ENCODE data around the gene LGALS12. TPM values are rescaled to one million over a fixed set of nuclear protein-coding genes. Genes with fewer than 3 reads are reported as not detected.

Gene LGALS12
- polyA plus RNA-seq, 2 of the 4 experiments (the other 2 are of a cell fraction), result not detected

DNA sequence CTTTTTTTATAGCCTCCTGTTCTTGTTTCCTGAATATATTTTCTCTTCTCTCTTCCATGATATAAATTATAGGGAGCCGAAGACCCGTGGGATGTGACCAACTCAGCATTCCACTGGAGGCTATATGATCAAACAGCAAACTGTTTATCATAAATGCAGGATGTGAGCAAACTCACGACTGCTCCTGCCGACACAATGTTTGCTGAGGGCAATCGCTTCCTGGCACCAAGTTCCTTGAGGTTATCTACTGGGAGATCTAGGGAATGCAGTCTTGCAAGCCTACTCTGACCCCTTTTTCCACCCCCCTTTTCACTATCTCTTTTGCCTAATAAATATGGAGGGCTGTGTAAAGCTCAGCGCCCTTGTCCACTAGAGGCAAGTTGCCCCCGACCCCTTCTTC lies 17.3 kb downstream of the LGALS12 start:
- peak in 1 of 2 experiments; percentile 50; a peak in 2 of 6 replicates for ATAC-seq
- peak overlapping the region; percentile 14 to 25; a peak in 2 of 6 replicates for H3K27ac ChIP-seq
- POLR2A ChIA-PET, result no interaction called here
- CTCF ChIA-PET, result interaction anchor here (2.3 kb wide), 1 partner anchor 43 kb away, joined by 7 read pairs; no protein-coding TSS in a partner anchor
- H3K4me3 ChIP-seq, result no peak overlapping the region
- 27% methylated on average over 7 of the region's 7 CpGs for WGBS (ENCODE audit: missing lambda C conversion rate)
- DNase-seq (ENCODE audit: low read depth in 1 of 2, low spot score in 1 of 2), result peak in 1 of 2 experiments; percentile 55
- peaks cover 10% of the 10 kb centered on the region for H3K4me1 ChIP-seq
- 0 out of 3 replicates have a peak overlapping the region, but pooled peaks have one; percentile 11 for H3K4me2 ChIP-seq
- FAIRE-seq, result no peak
- peaks cover 14% of the 10 kb centered on the region for H3K9me3 ChIP-seq
- TF ChIP-seq, protein P1, sequence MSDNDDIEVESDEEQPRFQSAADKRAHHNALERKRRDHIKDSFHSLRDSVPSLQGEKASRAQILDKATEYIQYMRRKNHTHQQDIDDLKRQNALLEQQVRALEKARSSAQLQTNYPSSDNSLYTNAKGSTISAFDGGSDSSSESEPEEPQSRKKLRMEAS (IDR thresholded peaks at IDR 0.05), result 0 out of 2 replicates have a peak, but pooled peaks have one; percentile 14
- TF ChIP-seq, protein P2, sequence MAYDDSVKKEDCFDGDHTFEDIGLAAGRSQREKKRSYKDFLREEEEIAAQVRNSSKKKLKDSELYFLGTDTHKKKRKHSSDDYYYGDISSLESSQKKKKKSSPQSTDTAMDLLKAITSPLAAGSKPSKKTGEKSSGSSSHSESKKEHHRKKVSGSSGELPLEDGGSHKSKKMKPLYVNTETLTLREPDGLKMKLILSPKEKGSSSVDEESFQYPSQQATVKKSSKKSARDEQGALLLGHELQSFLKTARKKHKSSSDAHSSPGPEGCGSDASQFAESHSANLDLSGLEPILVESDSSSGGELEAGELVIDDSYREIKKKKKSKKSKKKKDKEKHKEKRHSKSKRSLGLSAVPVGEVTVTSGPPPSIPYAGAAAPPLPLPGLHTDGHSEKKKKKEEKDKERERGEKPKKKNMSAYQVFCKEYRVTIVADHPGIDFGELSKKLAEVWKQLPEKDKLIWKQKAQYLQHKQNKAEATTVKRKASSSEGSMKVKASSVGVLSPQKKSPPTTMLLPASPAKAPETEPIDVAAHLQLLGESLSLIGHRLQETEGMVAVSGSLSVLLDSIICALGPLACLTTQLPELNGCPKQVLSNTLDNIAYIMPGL (CRISPR knock-in tag; IDR thresholded peaks at IDR 0.05; ENCODE audit: borderline replicate concordance), result no peak
- TF ChIP-seq GATA3 (IDR thresholded peaks at IDR 0.05; ENCODE audit: borderline replicate concordance), result peak; percentile 83
- no peak for TF ChIP-seq FOSL2 (IDR thresholded peaks at IDR 0.05)
- TF ChIP-seq FOSL2 (CRISPR knock-in tag; IDR thresholded peaks at IDR 0.05), result 0 out of 2 replicates have a peak, but pooled peaks have one; percentile 4

DNA sequence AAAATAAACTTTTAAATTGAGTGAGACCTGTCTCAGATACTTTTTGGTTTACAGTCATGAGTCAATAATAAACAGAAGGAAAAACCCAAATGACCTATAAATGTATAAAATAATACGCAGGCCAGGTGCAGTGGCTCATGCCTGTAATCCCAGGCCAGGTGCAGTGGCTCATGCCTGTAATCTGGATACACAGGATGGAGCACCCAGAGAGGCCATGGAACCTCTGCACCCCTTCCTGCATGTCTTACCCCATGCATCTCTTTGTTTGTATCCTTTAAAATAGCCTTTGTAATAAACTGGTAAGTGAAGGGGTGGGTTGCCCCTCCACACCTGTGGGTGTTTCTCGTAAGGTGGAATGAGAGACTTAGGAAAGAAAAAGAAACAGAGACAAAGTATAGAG lies 21.8 kb downstream of the LGALS12 start:
- no peak overlapping the region for H3K4me3 ChIP-seq
- ChIA-PET POLR2A (no interaction called here), CTCF (no interaction called here)
- peak; percentile 58 to 64; a peak in 4 of 6 replicates for ATAC-seq
- no peak for TF ChIP-seq RNF2 (IDR thresholded peaks at IDR 0.05; ENCODE audit: borderline replicate concordance, low read depth)
- TF ChIP-seq ZNF302 (CRISPR knock-in tag; IDR thresholded peaks at IDR 0.05), result no peak
- TF ChIP-seq, protein P3, sequence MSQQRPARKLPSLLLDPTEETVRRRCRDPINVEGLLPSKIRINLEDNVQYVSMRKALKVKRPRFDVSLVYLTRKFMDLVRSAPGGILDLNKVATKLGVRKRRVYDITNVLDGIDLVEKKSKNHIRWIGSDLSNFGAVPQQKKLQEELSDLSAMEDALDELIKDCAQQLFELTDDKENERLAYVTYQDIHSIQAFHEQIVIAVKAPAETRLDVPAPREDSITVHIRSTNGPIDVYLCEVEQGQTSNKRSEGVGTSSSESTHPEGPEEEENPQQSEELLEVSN (IDR thresholded peaks at IDR 0.05; ENCODE audit: borderline replicate concordance, low read depth), result no peak
- TF ChIP-seq, protein P4, sequence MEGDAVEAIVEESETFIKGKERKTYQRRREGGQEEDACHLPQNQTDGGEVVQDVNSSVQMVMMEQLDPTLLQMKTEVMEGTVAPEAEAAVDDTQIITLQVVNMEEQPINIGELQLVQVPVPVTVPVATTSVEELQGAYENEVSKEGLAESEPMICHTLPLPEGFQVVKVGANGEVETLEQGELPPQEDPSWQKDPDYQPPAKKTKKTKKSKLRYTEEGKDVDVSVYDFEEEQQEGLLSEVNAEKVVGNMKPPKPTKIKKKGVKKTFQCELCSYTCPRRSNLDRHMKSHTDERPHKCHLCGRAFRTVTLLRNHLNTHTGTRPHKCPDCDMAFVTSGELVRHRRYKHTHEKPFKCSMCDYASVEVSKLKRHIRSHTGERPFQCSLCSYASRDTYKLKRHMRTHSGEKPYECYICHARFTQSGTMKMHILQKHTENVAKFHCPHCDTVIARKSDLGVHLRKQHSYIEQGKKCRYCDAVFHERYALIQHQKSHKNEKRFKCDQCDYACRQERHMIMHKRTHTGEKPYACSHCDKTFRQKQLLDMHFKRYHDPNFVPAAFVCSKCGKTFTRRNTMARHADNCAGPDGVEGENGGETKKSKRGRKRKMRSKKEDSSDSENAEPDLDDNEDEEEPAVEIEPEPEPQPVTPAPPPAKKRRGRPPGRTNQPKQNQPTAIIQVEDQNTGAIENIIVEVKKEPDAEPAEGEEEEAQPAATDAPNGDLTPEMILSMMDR (IDR thresholded peaks at IDR 0.05), result no peak
- TF ChIP-seq GATA3 (IDR thresholded peaks at IDR 0.05; ENCODE audit: borderline replicate concordance), result no peak
- TF ChIP-seq CBX2 (IDR thresholded peaks at IDR 0.05; ENCODE audit: borderline replicate concordance, low read depth), result no peak
- no peak for TF ChIP-seq PHF8 (IDR thresholded peaks at IDR 0.05; ENCODE audit: borderline replicate concordance, low read depth)
- no peak for TF ChIP-seq SREBF2 (IDR thresholded peaks at IDR 0.05)
- TF ChIP-seq, protein P5, sequence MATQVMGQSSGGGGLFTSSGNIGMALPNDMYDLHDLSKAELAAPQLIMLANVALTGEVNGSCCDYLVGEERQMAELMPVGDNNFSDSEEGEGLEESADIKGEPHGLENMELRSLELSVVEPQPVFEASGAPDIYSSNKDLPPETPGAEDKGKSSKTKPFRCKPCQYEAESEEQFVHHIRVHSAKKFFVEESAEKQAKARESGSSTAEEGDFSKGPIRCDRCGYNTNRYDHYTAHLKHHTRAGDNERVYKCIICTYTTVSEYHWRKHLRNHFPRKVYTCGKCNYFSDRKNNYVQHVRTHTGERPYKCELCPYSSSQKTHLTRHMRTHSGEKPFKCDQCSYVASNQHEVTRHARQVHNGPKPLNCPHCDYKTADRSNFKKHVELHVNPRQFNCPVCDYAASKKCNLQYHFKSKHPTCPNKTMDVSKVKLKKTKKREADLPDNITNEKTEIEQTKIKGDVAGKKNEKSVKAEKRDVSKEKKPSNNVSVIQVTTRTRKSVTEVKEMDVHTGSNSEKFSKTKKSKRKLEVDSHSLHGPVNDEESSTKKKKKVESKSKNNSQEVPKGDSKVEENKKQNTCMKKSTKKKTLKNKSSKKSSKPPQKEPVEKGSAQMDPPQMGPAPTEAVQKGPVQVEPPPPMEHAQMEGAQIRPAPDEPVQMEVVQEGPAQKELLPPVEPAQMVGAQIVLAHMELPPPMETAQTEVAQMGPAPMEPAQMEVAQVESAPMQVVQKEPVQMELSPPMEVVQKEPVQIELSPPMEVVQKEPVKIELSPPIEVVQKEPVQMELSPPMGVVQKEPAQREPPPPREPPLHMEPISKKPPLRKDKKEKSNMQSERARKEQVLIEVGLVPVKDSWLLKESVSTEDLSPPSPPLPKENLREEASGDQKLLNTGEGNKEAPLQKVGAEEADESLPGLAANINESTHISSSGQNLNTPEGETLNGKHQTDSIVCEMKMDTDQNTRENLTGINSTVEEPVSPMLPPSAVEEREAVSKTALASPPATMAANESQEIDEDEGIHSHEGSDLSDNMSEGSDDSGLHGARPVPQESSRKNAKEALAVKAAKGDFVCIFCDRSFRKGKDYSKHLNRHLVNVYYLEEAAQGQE (IDR thresholded peaks at IDR 0.05), result no peak
- no peak for TF ChIP-seq TP53 (CRISPR knock-in tag; IDR thresholded peaks at IDR 0.05)
- TF ChIP-seq CHD4 (IDR thresholded peaks at IDR 0.05; ENCODE audit: borderline replicate concordance), result no peak
- no peak for TF ChIP-seq EHMT2 (IDR thresholded peaks at IDR 0.05; ENCODE audit: low read depth)
- TF ChIP-seq RAD21 (conservative IDR thresholded peaks at IDR 0.05 in 1 of 2, IDR thresholded peaks at IDR 0.05 in 1 of 2), result no peak
- TF ChIP-seq, protein P1 (IDR thresholded peaks at IDR 0.05), result no peak
- no peak for TF ChIP-seq NPAS2 (CRISPR knock-in tag; IDR thresholded peaks at IDR 0.05; ENCODE audit: borderline replicate concordance)
- TF ChIP-seq ZFP36 (IDR thresholded peaks at IDR 0.05; ENCODE audit: borderline replicate concordance, partially characterized antibody), result no peak
- no peak for TF ChIP-seq BHLHE40 (IDR thresholded peaks at IDR 0.05; ENCODE audit: low read depth, low read length)
- TF ChIP-seq EP300 (IDR thresholded peaks at IDR 0.05), result no peak
- no peak for TF ChIP-seq CBX8 (IDR thresholded peaks at IDR 0.05)
- FAIRE-seq, result no peak
- no peak for DNase-seq (ENCODE audit: low read depth in 1 of 2, low spot score in 1 of 2)
- peaks cover 46% of the 10 kb centered on the region for H3K4me1 ChIP-seq
- peak overlapping the region; percentile 74 to 77 for H3K27ac ChIP-seq
- H3K4me2 ChIP-seq, result peak overlapping the region; percentile 75
- H3K9me3 ChIP-seq, result peaks cover 14% of the 10 kb centered on the region
- 46% methylated on average over 2 of the region's 2 CpGs for WGBS (ENCODE audit: missing lambda C conversion rate)
